B cell (primary cell): ENCODE measurements around the gene STK4. TPM values are rescaled to one million over a fixed set of nuclear protein-coding genes. Genes with fewer than 3 reads are reported as not detected.

Experiments used
- ATAC-seq: fragments of 200-7000 bp; cut with Tn5 transposase; one replicate; pipeline ENCODE4 v1.10.0; 2021; ENCODE audit warnings: low read depth, mild to moderate bottlenecking, moderate number of reproducible peaks, moderate library complexity
- CTCF ChIA-PET: fragments of 350-600 bp; sonication (Branson Sonifier 250); formaldehyde crosslinking; loops from one replicate; lab custom pipeline; 2021; ENCODE audit warnings: antibody characterized with exemption, inconsistent platforms; lab: Charles Lee
- POLR2A ChIA-PET: fragments of 350-600 bp; sonication (Branson Sonifier 250); formaldehyde crosslinking; loops from one replicate; lab custom pipeline; 2021; ENCODE audit warnings: antibody characterized with exemption; lab: Charles Lee
- DNase-seq: peaks from one replicate; pipeline ENCODE4 v3.0.0; 2013
- H2AFZ ChIP-seq: 2 replicates; pipeline ENCODE4 v1.6.1; 2012; ENCODE audit warnings: mild to moderate bottlenecking, low read depth, low read length; ENCODE audit not compliant: insufficient read depth, poor library complexity, severe bottlenecking
- H3K27ac ChIP-seq, 2 donors: 1 replicate in 1 of 2; 2 replicates in 1 of 2; pipeline ENCODE4 v1.5.1; 2012 to 2013; ENCODE audit warnings: low read length in 2 of 2, mild to moderate bottlenecking in 2 of 2, moderate library complexity in 1 of 2
- H3K27me3 ChIP-seq, 4 experiments: fragments of 200-600 bp in 1 of 4; sonication (generic) in 1 of 4; replicated peaks in 1 of 4; 1 replicate in 2 of 4; 2 replicates in 2 of 4; pipeline versions ENCODE4 v1.6.1 to v1.7.0; 2013 to 2016; ENCODE audit warnings: low read length in 3 of 4, mild to moderate bottlenecking in 2 of 4, mixed read lengths in 1 of 4, moderate library complexity in 1 of 4; ENCODE audit not compliant: insufficient read depth in 4 of 4, control insufficient read depth in 3 of 4; ENCODE audit errors: control extremely low read depth in 1 of 4
- H3K36me3 ChIP-seq, 2 experiments: replicated peaks in 1 of 2; 1 replicate in 1 of 2; 2 replicates in 1 of 2; pipeline versions ENCODE4 v1.6.1 to v1.7.1; 2013; ENCODE audit warnings: low read length in 1 of 2; ENCODE audit not compliant: insufficient read depth in 2 of 2, control insufficient read depth in 1 of 2; ENCODE audit errors: control extremely low read depth in 1 of 2, extremely low read depth in 1 of 2
- H3K4me1 ChIP-seq, 2 donors: fragments of 200-600 bp in 1 of 2; sonication (generic) in 1 of 2; 1 replicate in 1 of 2; 2 replicates in 1 of 2; pipeline versions ENCODE4 v1.5.1 to v1.6.1; 2013 to 2017; ENCODE audit warnings: low read length in 2 of 2; ENCODE audit not compliant: control insufficient read depth in 2 of 2, insufficient read depth in 2 of 2
- H3K4me2 ChIP-seq: replicated peaks from 2 replicates; pipeline ENCODE3; 2012; ENCODE audit warnings: mild to moderate bottlenecking, low read depth, low read length; ENCODE audit not compliant: poor library complexity, severe bottlenecking
- H3K4me3 ChIP-seq, 5 experiments: fragments of 200-600 bp in 1 of 5; sonication (generic) in 1 of 5; 1 replicate in 3 of 5; 2 replicates in 2 of 5; pipeline versions ENCODE4 v1.5.1 to v1.7.0; 2011 to 2016; ENCODE audit warnings: low read length in 4 of 5, mild to moderate bottlenecking in 4 of 5, low read depth in 2 of 5, control low read depth in 1 of 5, moderate library complexity in 1 of 5; ENCODE audit not compliant: insufficient read depth in 1 of 5; ENCODE audit errors: control extremely low read depth in 1 of 5, extremely low read depth in 1 of 5
- H3K79me2 ChIP-seq: fragments of 200-600 bp; sonication (generic); one replicate; pipeline ENCODE4 v1.6.0; 2016; ENCODE audit warnings: low read length; ENCODE audit not compliant: control insufficient read depth, insufficient read depth
- H3K9ac ChIP-seq: fragments of 200-600 bp; sonication (generic); 2 replicates; pipeline ENCODE4 v1.6.1; 2017; ENCODE audit warnings: mild to moderate bottlenecking, low read length, moderate library complexity
- H3K9me3 ChIP-seq, 3 donors: one replicate each; pipeline versions ENCODE4 v1.6.1 to v1.7.1; 2013; ENCODE audit warnings: low read length in 2 of 3; ENCODE audit not compliant: control insufficient read depth in 2 of 3, insufficient read depth in 1 of 3; ENCODE audit errors: control extremely low read depth in 1 of 3
- H4K20me1 ChIP-seq: 2 replicates; pipeline ENCODE4 v1.6.0; 2012; ENCODE audit warnings: mild to moderate bottlenecking, low read length; ENCODE audit not compliant: insufficient read depth, control insufficient read depth, poor library complexity, severe bottlenecking
- H3K27ac Mint-ChIP-seq: one replicate; pipeline ENCODE4 v1.8.0; 2021; ENCODE audit warnings: mixed read lengths
- H3K27me3 Mint-ChIP-seq: one replicate; pipeline ENCODE4 v1.8.0; 2021; ENCODE audit warnings: mixed read lengths
- H3K4me1 Mint-ChIP-seq: one replicate; pipeline ENCODE4 v1.8.0; 2021; ENCODE audit warnings: mixed read lengths
- H3K4me3 Mint-ChIP-seq: one replicate; pipeline ENCODE4 v1.8.0; 2021; ENCODE audit warnings: mixed read lengths
- H3K9me3 Mint-ChIP-seq: one replicate; pipeline ENCODE4 v1.8.0; 2022; ENCODE audit warnings: mixed read lengths; ENCODE audit not compliant: insufficient read depth
- EZH2 ChIP-seq: IDR thresholded peaks from 2 replicates; pipeline ENCODE4 v1.6.1; 2012; ENCODE audit warnings: borderline replicate concordance, low read depth, mild to moderate bottlenecking, moderate library complexity, low read length; ENCODE audit not compliant: insufficient read depth, poor library complexity, severe bottlenecking
- WGBS: methylation state at CpG from one replicate; pipeline ENCODE4 v1.1.5; 2013; ENCODE audit warnings: missing lambda C conversion rate; ENCODE audit not compliant: insufficient coverage; 5-methylcytosine and 5-hydroxymethylcytosine counted together
- intact Hi-C: fragments of 100-400 bp; cut with micrococcal nuclease; formaldehyde crosslinking; loops from one replicate; pipeline ENCODE4 v1.10.0; 2022
- polyA plus RNA-seq: library from polyadenylated mRNA; depleted of rRNA; stranded (reverse); fragments of >200 nt; gene quantifications from 2 replicates; pipeline ENCODE4 v1.2.3, GENCODE V29; 2012
- total RNA-seq, 2 donors: library from RNA; stranded (reverse); fragments of 120-200 nt in 1 of 2; gene quantifications; 1 replicate in 1 of 2; 2 replicates in 1 of 2; pipeline versions ENCODE4 v1.2.3 to v1.2.4, GENCODE V29; 2013 to 2022
- TF ChIP-seq, protein P1 (sequence below): fragments of 200-600 bp; IDR thresholded peaks from one replicate; pipeline ENCODE4 v1.8.0; 2022; ENCODE audit warnings: antibody characterized with exemption, mild to moderate bottlenecking

Gene STK4
- total and polyA plus RNA-seq, 2 donors (not counting 1 experiment from before 2014, with no cell fraction given) = 38.9 to 324 TPM

DNA sequence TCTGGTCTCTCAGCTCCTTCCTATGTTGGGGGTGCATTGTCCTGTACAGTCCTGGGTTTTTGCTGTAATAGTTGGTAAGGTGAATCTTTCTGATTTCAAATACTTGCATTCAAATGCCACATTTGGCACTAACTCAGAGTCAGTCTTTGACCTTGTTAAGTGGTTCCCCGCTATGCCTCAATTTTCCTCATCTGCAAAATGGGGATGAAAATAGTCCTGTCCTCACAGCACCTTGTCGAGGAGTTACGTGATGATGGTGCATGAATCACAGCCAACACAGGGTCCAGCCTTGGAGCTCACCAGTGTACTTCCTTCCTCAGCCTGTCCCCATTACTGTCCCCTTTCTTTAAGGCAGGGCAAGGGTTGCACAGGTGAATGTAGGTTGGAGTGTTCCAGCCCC lies 147.6 kb downstream of the STK4 start:
- ATAC-seq (no peak), DNase-seq (no peak)
- Histone ChIP-seq H2AFZ (no peak overlapping the region), H3K79me2 (no peaks in the 10 kb centered on the region), H4K20me1 (no peaks in the 10 kb centered on the region), H3K9ac (no peak overlapping the region), H3K4me1 (no peaks in the 10 kb centered on the region), H3K27me3 (peaks cover 0 to under 1% (median 0%) of the 10 kb centered on the region in 4 experiments), H3K36me3 (no peaks in the 10 kb centered on the region), H3K27ac (no peak overlapping the region), H3K4me2 (no peak overlapping the region), H3K9me3 (no peaks in the 10 kb centered on the region), H3K4me3 (no peak overlapping the region)
- Mint-ChIP-seq H3K4me1 (no peaks in the 10 kb centered on the region), H3K27ac (no peak overlapping the region), H3K27me3 (peaks cover 14% of the 10 kb centered on the region), H3K4me3 (no peak overlapping the region), H3K9me3 (no peaks in the 10 kb centered on the region)
- TF ChIP-seq, protein P1, sequence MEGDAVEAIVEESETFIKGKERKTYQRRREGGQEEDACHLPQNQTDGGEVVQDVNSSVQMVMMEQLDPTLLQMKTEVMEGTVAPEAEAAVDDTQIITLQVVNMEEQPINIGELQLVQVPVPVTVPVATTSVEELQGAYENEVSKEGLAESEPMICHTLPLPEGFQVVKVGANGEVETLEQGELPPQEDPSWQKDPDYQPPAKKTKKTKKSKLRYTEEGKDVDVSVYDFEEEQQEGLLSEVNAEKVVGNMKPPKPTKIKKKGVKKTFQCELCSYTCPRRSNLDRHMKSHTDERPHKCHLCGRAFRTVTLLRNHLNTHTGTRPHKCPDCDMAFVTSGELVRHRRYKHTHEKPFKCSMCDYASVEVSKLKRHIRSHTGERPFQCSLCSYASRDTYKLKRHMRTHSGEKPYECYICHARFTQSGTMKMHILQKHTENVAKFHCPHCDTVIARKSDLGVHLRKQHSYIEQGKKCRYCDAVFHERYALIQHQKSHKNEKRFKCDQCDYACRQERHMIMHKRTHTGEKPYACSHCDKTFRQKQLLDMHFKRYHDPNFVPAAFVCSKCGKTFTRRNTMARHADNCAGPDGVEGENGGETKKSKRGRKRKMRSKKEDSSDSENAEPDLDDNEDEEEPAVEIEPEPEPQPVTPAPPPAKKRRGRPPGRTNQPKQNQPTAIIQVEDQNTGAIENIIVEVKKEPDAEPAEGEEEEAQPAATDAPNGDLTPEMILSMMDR = no peak
- no peak for TF ChIP-seq EZH2
- POLR2A ChIA-PET = no interaction called here
- 90% methylated on average over 2 of the region's 3 CpGs for WGBS
- CTCF ChIA-PET = interaction anchor here (4.0 to 4.5 kb wide), 2 partner anchors 17 to 70 kb away, joined by 24 to 32 read pairs; no protein-coding TSS in a partner anchor
- intact Hi-C loops = no loop called here

DNA sequence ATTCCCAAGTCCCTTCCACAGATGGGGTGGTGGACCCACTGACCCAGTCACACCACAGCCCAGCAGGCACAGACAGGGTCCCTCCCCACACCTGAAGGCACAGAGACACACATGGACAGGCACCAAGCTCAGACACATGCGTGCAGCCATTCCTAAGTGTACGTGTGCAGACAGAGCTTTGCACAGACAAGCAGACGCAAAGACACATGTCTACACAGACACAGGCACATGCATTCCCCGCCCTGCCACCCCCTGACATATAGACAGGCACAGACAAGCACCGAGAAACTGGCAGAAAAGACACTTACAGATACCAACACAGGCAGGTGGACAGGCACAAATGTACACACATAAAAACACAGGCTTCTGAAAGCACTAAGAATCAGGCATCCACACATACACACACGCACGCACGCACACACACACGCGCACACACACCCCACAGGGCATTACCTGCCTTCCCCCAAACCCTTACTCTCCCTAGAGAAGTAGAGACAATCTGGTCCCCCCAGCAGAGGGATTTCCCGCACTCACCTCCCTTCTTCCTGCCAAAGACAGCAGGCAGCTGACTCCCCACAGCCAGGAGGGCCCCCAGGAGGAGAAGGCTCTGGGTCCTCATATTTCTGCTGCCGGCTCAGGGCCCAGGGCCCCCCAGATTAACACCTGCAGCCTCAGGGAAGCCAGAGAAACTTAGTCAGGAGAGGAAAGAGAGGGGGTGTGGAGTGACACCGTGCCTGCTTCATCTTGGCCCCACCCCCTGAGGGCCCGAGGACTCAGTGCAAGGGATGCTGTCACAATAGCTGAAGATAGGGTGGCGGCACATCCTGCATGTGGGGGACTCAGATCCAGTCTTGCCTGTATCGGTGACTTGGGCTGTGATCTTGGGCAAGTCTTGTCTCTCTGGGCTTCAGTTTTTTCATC lies 148.4 kb downstream of the STK4 start, which contains the start of gene WFDC5:
Gene WFDC5, minus strand, starts transcription at position 710 of the 921 bp plus-strand sequence. Its CDS starts 91 bp downstream, at position 619.
- no peaks in the 10 kb centered on the region for H3K4me1 ChIP-seq
- no peak within 1 kb of the TSS for H3K4me2 ChIP-seq
- ATAC-seq = no peak
- H3K36me3 ChIP-seq = no peaks in the 10 kb centered on the region
- ChIA-PET CTCF (interaction anchor here (1.8 to 1.9 kb wide), 2 partner anchors 19 to 71 kb away, joined by 5 to 10 read pairs; no protein-coding TSS in a partner anchor), POLR2A (no interaction called here)
- H3K9ac ChIP-seq = no peak within 1 kb of the TSS
- peaks cover 16% of the 10 kb centered on the region for H3K27me3 Mint-ChIP-seq
- H3K9me3 ChIP-seq = no peaks in the 10 kb centered on the region
- no peaks in the 10 kb centered on the region for H3K79me2 ChIP-seq
- no peaks in the 10 kb centered on the region for H3K4me1 Mint-ChIP-seq
- H3K4me3 ChIP-seq = no peak within 1 kb of the TSS
- intact Hi-C loops = no loop called here
- H3K27me3 ChIP-seq = peaks cover 0 to 3% (median 3%) of the 10 kb centered on the region in 4 experiments
- H4K20me1 ChIP-seq = no peaks in the 10 kb centered on the region
- TF ChIP-seq EZH2 = no peak
- TF ChIP-seq, protein P1 = no peak
- no peak within 1 kb of the TSS for H2AFZ ChIP-seq
- H3K27ac Mint-ChIP-seq = no peak within 1 kb of the TSS
- DNase-seq = no peak
- H3K9me3 Mint-ChIP-seq = no peaks in the 10 kb centered on the region
- H3K27ac ChIP-seq = no peak within 1 kb of the TSS
- no peak within 1 kb of the TSS for H3K4me3 Mint-ChIP-seq
- WGBS = 64% methylated on average over 16 of the region's 16 CpGs
